GM21737 (cell line): ENCODE measurements around the gene OBP2A.
"Not testable (repeated sequence)": the region's sequence is repeated elsewhere in the genome, so short reads cannot be mapped to it uniquely, and the experiment has no call there.

Experiments
- ATAC-seq: cut with Tn5 transposase; IDR thresholded peaks from one replicate; pipeline ENCODE4 v1.9.1; 2021; ENCODE audit warnings: mild to moderate bottlenecking, moderate library complexity; ENCODE audit not compliant: unreplicated experiment

The OBP2A gene

DNA sequence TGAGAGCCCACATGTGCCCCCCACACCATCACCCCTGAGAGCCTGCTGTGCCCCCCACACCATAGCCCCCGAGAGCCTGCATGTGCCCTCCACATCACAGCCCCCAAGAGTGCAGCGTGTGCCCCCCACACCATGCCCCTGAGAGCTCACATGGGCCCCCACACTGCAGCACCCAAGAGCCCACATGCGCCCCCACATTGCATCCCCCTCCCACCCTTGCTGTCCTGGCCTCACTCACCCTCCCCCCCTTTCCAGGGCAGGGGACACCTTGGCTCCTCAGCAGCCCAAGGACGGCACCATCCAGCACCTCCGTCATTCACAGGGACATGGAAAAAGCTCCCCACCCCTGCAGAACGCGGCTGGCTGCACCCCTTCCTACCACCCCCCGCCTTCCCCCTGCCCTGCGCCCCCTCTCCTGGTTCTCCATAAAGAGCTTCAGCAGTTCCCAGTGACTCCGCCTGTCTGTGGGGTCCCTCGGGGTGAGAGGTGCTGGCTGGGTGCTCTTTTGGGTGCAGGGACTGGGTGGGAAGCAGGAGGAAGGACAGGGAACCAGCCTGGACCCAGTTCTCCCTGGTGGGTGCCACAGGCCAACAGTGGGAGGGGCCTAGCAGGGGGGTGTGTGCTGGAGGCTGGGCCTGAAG lies 19.7 kb upstream of the OBP2A start:
- no peak for ATAC-seq

DNA sequence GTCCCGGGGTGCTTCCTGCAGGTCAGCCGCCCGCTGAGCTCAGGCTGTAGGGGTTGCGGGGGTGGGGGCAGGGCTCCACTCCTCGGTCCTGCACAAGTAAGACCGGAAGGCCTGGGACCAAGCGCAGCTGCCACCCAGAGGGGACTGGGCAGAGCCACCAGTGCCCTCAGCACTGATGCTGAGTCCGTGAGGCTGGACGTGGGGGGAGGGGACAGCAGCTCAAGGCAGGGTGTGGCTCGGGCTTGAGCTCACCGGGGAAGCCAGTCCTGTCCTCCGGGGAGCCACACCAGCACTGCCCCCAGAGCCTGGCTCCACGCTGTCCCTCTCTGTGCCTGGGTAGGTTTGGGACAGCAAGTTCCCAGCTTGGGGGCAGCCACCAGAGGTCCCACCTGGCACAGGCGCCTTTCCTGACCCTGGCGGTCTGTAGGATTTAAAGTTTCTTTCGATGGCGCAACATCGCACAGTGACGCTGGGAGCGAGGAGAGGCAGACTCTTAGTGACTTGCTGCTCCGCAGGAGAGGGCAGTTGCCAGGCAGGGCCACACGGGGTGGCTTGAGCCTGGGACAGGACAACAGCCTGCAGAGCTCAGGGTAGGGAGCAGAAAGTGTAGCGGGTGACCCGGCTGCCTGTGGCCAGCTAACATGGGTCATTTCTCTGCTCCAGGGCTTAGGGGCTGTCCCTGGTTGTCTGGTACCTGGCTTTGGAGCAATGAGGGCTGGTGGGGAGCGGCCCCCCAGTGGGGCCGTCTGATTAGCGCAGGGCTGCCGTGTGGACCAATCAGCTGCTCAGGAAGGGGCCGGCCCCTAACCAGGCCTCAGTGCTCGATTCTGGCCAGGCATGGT lies 19.0 kb upstream of the OBP2A start:
- no peak for ATAC-seq

DNA sequence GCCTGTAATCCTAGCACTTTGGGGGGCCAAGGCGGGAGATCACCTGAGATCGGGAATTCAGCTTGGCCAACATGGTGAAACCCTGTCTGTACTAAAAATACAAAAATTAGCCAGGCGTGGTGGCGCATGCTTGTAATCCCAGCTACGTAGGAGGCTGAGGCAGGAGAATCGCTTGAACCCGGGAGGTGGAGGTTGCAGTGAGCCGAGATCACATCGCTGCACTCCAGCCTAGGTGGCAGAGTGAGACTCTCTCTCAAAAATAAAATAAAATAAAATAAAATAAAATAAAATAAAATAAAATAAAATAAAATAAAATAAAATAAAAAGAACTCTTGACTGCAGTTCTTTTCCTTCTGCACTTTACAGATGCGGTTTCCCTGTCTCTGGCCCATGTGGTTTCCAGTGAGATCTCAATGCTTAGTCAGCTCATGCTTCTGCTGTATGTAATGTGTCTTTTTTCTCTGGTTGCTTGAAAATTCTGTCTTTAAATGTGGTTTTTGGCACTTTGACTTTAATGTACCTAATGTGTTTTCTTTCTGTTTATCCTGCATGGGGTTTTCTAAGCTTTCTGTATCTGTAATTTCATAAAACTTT lies 17.0 kb upstream of the OBP2A start:
- not testable (repeated sequence) for ATAC-seq

DNA sequence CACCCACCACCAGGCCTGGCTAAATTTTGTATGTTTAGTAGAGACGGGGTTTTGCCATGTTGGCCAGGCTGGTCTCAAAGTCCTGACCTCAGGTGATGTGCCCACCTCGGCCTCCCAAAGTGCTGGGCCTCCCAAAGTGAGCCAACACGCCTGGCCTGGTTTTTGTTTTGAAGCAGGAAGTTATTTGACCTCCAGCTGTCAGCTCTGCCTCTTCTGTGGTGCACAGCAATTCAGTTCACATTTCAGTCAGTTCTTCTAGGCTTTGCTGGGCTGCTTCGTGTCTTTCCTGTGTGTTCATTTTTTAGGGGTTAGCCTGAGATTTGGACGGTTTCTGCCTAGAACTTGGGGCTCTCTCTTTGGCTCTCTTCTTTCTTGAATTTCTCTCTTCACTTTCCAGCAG lies 15.8 kb upstream of the OBP2A start:
- ATAC-seq = no peak

DNA sequence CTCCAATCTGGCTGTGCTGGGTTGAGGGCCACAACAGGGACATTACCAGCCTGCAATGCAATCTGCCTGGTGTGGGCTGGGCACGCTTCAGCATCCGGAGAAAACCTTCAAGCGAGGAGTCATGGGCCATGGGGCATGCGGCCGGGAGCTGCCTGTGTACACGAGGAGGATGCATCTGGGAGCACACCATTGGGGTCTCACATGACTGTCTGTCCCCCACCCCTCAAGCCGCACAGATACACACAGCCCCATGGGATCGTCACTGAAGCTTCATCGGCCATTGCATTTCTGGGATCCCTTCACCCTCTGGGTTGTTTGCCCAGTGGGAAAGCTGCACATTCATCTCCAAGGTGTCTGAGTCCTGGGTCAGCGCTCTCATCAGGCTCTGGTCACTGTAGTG lies 14.8 kb upstream of the OBP2A start:
- no peak for ATAC-seq

DNA sequence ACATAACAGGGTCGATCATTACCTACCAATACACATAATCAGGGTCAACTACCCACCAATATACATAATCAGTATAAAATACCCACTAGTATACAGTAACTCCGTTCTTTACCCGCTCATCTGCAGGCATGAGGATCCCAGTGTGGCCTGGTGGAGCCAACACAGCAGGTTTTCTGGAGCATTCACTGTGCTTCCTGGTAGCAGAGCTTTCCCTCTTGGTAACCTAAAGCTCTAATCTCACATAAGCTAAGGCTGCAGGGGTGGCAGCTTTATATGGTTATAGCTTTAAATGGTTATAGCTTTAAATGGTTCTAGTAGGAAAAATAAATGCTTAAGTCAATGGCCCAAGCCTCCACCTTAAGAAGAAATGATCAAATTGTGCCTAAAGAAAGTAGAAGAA lies 12.8 kb upstream of the OBP2A start:
- no peak for ATAC-seq

DNA sequence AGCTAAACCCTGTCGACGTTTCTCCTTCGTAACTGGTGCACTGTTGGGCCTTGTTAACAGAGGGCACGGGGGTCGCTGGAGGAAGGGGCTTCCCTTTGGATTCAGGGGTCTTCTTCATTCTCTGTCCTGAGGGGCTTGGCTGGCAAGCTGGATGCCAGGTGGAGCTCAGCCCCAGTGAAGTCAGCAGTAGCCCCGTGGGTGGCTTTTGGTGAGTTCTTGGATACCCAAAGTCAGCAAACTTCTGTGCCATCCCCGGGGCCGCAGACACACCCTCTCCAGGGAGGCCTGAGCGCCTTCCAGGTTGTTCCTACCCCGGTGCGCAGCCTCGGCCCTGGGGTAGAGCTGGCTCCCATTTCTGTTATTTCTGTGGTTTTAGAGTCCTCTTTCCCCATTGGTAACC lies 12.3 kb upstream of the OBP2A start:
- ATAC-seq = no peak

DNA sequence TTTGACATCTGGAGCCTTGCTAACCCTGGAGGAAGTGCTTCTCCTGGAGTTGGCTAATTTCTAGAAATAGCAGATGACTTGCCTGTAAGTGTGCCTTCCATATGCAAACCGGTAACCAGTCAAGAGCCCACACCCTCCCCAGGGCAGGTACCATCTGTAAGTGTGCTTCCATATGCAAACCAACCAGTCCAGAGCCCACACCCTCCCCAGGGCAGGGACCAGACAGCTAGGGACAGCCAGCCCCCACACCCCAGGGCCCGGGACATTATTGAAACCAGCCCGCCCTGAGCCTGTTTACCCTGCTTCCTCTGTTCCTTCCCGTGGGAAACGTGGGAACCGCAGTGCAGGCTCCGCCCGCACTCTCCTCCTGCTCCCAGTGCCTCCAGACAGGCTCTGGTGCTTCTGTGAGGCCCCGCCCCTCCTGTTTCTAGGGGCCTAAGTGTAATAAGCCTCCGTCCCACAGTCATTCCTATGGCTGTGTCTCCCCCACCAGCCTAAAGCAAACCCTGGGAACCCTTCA lies 11.7 kb upstream of the OBP2A start:
- not testable (repeated sequence) for ATAC-seq

DNA sequence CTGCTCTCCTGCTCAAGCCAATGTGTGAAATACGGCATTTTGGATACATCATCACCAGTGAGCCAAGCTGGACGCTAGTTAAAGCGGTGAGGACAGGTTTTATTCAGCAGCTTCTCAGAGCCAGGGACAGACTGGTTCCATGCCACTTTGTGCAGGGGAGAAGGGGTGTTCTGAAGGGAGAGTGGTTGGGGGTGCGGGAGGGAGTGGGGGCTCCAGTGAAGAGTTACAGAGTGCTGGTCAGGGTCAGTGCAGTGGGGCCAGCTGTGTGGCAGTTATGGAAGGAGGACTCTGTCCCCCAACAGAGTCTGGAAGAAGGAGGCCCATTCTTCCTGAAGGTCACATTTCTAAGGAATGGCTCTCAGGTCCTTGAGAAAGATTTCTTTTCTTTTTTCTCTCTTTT lies 11.1 kb upstream of the OBP2A start:
- not testable (repeated sequence) for ATAC-seq

DNA sequence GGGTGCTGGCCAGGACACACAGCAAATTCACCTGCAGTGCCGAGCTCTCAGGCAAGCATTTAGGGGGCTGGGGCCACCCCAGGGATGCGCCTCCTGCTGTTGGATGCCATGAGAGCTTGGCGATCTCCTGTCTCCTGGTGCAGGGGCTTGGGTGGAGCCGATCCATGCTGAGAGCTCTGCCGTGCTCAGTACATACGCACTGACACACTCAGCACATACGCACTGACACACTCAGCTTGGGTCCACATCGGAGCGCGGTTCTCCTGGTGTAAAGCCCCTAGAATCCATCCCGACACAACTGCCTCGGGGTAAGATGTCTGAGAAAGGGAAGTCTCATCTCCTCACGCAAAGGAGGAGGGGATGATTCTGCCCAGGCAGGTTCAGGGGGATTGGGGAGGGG lies 10.3 kb upstream of the OBP2A start:
- not testable (repeated sequence) for ATAC-seq

DNA sequence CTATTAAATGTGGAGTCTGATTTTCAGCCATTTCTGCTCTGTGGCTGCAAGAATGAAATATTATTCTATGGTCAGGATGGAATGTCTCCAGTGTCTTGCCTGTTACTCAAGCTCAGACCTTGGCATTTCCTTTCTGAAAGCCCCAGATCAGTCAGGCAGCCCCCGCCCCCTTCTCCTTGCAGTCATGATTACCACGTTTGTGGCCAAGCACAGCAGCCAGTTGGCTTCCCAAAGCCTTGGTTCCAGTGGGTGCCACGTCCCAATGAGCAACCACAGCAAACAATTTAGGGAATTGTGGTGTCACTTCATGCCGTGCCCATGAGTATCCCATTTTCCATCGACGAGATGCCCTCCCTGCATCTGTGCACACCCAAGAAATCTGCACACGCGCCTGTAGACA lies 9.7 kb upstream of the OBP2A start:
- ATAC-seq = no peak

DNA sequence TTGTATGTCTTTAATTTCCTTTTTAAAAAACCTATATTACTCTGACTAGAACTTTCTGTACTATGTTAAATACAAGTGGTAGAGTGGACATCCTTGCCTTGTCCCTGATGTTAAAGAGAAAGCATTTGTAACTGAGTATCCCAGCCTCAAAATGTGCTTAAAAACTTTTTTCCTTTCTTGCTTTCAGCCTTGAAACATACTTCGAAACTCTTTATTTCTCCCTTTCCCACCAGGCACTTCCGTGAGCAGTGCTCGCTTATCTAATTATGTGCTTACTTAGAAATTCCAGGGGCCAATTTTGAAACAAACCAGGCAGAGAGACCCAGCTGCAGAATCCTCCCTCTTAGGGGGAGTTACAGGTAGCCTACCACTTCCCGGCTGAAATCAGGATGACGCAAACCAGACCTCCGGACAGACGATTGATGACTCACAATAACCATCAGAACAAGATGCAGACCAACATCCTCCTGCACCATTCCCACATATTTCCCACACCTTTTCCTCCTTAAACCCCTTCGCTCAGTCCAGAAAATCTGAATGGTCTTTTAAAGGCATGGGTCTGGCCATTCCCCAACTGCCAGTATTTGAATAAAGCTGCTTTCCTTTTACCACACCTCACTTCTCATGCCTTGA lies 2.5 kb upstream of the OBP2A start:
- not testable (repeated sequence) for ATAC-seq

DNA sequence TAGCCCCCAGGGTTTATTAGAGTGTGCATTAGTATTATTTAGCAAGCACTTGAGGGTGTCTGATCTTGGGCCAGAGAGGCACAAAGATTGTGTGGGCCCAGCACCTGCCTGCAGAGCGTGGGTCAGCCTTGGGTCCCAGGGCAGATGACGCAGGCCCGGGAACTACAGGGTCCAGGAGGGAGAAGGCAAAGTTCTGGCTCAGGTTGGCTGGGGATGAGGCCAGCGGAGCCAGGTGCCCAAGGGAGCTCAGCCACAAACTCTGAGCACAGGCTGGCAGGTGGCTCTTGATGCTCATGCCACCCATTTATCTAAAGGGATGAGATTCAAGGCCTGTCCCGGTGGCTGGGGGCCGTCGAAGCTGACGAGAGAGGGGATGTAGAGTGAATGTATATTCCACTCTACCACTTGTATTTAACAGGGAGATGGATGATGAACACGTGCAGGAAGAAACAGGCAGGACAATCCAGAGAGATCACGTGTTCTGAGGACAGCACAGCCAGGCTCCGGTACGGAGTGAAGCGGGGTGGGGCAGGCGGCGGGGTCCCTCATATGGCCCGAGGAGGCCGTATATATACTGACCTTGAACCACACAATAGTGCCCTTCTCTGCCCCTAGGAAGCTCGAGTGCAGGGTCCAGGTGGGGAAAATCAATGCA lies 818 bp upstream of the OBP2A start:
- no peak for ATAC-seq

DNA sequence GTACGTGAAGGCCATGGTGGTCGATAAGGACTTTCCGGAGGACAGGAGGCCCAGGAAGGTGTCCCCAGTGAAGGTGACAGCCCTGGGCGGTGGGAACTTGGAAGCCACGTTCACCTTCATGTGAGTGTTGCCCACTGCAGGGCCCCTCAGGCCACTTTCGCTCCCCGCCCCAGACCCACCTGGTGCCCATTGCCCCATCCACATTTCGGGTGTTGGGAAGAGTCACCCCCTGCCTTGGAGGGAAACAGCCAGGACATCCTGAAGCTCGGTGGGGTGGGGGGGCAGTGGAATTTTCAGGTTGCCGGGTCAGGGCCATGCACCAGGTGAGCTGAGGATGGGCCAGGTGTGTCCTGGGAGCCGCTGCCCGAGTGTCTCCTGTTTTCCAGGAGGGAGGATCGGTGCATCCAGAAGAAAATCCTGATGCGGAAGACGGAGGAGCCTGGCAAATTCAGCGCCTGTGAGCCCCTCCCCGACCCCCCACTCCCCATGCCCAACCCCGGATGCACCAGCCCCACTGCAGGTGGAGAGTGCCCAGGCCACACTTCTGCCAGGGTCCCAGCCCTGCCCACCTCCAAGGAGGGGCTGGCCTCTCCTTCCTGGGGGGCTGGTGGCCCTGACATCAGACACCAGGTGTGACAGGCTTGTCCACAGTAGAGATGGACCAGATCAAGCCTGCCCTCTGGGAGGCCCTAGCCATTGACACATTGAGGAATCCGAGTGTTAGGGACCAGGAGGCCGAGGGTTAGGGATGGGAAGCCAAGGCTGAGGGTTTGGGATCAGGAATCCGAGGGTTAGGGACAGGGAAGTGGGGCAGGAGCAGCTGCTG lies 1.1 kb downstream of the OBP2A start:
- not testable (repeated sequence) for ATAC-seq

DNA sequence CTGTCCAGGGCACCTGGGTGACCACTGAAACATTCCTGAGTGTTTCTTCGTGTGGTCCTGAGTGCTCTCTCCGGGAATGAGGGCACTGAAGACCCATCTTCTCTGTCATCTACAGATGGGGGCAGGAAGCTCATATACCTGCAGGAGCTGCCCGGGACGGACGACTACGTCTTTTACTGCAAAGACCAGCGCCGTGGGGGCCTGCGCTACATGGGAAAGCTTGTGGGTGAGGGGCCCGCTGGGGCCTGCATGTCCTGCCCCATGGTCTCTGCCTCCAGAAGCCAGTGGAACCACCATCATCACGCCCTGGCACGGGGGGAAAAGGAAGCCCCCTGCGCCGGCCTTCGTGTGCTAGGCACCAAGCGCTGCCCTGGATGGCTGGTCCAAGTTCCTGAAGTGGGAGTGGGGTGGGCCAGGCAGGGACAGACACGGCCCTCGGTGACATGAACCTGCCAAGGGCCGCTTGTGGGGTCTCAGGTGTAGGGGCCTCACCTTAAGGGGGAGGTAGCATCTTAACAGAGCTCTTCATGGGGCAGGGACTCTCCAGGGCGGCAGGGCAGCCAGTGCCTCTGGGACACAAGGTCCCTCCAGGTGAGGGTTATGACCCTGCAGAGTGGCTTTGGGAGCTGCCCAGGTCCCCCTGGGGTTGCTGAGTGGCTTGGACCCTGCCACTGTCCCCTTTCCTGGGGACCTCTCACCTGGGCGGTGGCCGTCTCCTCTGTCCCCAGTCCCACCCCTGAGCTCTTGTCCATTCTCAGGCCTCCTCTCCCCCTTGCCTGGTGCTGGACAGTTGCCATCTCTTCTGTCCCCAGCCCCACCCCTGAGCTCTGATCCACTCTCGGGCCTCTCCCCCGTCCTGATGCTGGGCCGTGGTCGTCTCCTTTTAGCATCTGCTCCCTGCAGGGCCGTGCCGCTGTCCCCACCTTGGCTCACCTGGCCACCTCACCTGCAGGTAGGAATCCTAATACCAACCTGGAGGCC lies 2.1 kb downstream of the OBP2A start:
- ATAC-seq = no peak

DNA sequence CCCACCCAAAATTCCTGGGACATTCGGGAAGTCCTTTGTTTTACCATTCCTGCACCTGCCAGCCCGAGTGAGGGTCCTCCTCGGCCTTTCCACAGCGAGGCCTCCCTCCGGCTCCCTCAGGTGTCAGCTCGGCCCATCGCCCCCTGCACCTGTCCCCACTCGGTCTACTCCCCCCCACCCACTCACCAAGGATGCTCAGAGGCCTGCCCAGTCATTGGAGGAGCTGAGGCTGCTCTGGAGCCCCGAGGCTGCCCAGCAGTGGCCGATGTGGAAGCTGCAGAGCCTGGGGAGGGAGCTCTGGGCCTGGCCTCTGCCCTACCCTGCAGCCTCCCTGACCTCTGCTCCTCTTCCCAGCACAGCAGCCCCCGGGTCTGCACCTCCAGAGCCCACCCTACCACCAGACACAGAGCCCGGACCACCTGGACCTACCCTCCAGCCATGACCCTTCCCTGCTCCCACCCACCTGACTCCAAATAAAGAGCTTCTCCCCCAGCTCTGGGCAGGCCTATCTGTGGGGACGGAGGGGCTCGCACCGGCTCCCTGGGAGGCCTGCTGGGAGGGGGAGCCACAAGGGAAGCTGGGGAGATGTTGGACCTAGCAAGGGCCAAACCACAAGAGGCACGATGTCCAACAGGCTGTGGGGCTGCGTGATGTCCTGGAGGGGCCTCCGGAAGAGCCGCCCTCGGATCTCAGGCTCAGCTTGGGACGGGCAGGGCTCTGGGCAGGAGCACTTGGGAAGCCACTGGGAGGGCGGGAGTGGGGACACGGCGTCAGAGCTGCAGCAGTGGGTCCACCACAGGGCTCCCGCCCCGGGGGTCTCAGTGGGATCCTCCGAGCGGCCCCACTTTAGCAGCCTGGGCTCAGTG lies 3.8 kb downstream of the OBP2A start:
- not testable (repeated sequence) for ATAC-seq

DNA sequence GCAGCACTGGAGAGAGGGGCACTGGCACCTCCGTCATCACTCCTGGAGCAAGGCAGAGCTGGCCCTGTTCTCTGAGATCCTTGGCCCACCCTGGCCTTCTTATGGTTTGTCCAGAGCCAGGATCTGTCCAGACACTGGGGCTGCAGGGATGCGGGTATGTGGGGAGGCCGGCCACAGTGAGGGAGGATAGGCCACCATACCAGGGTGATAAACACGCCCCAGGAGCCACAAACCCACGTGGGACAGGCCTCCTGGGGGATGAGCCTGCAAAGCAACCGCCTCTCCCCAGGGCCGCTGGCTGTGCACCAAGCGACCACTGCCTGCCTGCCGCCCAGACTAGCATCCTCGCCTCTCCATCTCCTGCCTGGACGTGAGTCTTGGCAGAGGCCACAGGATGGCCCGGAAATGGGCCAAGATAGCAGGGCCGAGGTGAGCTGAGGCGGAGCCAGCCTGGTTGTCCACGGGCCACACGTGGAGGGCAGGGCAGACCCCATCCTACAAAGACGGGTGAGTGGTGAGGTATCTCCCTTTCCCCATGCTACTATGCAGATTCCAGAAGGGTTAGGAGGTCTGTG lies 4.5 kb downstream of the OBP2A start:
- ATAC-seq = no peak

DNA sequence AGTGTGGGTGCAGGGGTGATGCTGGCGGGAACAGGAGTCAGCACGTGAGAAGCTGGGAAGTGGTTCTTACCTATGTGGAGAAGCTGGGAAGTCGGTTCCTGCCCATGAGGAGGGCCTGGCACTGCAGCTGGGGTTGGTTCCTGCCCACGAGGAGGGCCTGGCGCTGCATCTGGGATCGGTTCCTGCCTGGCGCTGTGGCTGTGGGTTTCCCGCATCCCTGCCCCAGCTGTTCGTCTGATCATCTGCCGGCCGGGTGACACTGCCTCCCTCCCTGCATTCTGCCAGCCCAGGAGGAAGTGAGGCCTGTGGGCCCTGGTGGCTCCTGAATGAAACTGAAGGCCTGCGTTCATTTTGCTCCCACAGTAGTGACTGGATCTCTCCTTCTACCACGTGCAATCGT lies 5.1 kb downstream of the OBP2A start:
- no peak for ATAC-seq
